Measurements from ENCODE around the gene SYTL1. TPM values are rescaled to one million over a fixed set of nuclear protein-coding genes. Genes with fewer than 3 reads are reported as not detected.

SYTL1 gene
- polyA plus RNA-seq, 10 donors: 0.43 to 5.7 (median 1.2) TPM

GRCh38 chr1:27318136-27318535, 23.7 kb upstream of the SYTL1 start:
- no peak for DNase-seq

DNA sequence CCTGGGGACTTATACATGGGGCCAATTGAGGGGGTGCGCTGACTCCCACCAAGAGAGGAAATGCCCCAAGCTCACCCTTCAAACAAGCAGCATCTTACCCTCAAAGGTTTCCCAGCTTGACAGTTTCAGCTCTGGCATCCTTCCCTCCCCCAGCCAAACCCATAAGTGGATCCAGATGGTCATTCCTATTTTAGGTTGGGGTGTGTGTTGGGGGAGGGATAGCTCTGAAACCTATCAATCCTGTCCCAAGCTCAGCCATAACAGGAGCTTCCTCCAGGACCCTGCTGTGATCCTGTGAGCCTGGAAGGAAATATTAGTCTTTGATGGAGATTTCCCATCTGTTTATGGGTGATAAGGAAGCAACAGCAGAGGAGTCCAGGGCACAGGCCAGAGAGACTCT, 23.2 kb upstream of the SYTL1 start:
- peak in 1 of 3 donors; percentile 47 for DNase-seq

DNA sequence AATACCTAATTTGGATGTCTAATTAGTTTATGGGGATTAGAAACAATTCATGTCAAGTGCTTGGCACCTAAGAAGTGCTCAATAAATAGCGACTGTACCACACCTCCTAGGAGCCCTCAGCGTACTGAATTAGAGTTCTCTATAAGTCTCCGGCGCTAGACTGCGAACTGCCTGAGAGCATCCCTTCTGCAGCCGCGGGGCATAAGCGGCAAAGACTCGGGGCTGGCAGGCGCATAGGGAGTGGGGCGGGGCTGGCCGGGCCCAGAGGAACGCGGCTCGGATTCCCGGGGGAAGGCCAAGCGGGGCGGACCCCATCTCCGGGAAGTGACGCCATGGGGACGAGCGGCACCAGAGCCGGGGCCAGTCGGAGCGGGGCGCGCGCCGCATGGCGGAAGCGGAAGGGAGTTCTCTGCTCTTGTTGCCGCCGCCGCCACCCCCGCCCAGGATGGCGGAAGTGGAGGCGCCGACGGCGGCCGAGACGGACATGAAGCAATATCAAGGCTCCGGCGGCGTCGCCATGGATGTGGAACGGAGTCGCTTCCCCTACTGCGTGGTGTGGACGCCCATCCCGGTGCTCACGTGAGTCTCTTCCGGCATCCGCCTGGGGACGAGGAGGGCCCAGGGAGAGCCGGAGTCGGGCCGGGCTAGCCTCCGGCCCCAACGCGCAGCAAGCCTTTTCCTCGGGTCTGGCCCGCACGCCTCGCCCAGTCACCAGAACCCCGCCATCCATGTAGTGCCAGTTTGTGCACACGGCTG, 19.8 kb upstream of the SYTL1 start, which contains the start of gene TMEM222:
Gene TMEM222 (plus strand): TSS at position 351 of the 756 bp plus-strand sequence. CDS start 35 bp downstream, at position 386.
- DNase-seq: peak; percentile 96 to 98 (median 97)

DNA sequence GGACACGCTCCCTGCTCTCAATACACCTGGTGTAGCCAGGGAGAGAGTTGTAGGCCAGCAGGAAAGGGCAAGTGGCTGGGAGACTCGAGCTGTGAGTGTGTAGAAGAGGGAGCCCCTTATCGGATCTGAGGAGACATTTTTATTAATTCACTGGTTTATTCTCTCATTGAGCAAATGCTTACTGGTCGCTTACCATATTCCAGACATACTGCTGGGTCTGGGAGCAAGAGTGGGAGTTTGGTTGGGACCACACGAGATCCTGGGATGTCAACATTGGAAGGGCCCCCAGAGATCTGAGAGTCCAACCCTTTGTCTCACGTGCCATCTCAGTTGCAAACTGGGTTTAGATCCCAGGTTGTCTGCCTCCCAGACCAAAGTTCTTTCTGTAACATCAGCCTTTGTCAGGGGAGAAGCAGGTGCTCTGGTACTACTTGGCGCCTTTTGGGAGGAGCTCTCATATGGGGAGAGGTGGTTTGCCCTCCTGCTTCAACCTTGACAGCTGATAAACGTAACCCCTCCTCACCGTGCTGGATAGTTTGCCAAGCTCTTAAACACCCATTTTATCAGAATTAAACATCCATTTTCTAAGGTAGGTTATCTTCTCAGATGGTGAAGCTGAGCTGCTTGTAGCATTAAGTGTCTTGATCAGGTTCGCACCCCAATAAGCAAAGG, 19.1 kb upstream of the SYTL1 start:
- DNase-seq: no peak

DNA sequence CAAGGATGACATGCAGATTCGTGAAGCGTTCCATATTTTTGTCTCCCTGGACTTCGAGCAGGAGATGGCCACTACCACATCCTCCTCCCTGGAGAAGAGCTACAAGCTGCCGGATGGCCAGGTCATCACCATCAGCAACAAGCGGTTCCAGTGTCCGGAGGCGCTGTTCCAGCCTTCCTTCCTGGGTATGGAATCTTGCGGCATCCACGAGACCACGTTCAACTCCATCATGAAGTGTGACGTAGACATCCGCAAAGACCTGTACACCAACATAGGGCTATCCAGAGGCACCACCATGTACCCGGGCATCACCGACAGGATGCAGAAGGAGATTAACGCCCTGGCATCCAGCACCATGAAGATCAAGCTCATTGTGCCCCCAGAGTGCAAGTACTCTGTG, 16.5 kb upstream of the SYTL1 start:
- no peak for DNase-seq

GRCh38 chr1:27327964-27328363, 13.9 kb upstream of the SYTL1 start:
- no peak for DNase-seq

- no peak for DNase-seq
Measured at GRCh38 chr1:27330786-27331185, 11.0 kb upstream of the SYTL1 start.

- DNase-seq: no peak
Measured at GRCh38 chr1:27331426-27331825, 10.4 kb upstream of the SYTL1 start.

DNA sequence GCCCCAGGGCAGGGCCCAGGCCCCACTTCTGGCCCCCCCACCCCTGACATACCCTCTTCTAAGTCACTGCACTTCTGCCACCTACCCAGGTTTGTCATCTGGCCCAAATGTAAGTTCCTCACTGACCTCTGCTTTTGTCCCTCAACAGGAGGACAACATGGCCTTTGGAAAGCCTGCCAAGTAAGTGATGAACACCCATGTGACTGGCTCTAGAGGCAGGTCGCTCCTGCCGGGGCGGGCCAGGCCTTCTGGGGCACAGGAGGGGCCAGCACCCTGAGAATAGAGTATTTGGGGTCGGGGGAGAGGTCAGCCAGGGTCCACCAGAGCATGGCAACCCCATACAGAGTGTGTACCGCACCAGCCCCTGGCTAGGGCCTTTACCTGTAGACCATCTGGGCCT, 9.9 kb upstream of the SYTL1 start:
- no peak for DNase-seq

DNA sequence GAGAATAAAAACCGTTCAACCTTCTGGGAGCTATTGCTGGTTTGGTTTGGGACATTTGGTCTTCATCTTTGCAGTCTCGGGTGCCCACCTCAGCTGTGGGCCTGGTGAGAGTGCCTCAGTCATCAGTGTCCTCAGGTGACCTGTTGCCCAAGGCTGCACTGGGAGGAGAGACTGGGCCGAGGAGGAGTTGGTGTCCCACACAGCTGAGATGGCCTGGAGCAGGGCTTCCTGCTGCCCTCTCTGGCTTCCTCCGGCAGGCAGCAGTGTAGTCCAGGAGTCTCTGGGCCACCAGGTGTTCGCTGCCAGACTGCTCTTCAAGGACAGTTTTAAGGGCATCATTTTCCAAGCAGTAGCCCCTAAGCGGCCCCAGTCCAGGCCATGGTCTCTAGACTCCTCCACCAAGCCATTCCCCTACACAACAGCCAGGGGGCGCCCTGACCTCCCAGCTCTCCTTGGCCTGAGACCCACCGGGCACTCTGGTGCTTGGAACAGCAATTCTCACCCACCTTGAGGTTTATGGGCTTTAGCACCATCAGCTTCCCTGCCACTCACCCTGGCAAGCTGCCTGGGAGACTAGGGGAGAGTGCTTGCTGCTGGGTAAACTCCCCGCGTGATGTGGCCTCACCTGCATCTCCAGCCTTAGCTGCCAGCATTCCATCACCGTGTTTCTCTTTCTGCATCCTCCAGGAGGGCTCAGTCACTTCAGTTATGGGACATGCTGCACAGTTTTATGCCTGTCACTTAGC, 9.1 kb upstream of the SYTL1 start:
- DNase-seq: peak in 1 of 3 donors; percentile 40

DNA sequence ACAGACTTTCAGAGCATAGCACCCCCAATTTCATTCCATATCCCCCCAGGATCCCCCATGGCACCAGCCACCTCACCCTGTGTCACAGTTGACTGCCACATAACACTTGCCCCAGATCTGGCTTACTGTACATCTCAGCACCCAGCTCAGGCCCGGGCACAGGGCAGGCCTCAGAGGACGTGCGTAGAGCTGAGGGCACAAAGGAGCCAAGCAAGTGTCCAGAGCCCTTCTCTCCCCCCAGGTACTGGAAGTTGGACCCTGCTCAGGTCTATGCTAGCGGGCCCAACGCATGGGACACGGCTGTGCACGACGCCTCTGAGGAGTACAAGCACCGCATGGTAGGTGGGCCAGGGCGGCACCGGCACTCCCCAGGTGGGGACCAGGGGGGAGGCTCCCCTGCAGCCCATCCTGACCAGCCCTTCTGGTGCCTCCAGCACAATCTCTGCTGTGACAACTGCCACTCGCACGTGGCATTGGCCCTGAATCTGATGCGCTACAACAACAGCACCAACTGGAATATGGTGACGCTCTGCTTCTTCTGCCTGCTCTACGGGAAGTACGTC, 8.0 kb upstream of the SYTL1 start:
- DNase-seq: no peak

DNA sequence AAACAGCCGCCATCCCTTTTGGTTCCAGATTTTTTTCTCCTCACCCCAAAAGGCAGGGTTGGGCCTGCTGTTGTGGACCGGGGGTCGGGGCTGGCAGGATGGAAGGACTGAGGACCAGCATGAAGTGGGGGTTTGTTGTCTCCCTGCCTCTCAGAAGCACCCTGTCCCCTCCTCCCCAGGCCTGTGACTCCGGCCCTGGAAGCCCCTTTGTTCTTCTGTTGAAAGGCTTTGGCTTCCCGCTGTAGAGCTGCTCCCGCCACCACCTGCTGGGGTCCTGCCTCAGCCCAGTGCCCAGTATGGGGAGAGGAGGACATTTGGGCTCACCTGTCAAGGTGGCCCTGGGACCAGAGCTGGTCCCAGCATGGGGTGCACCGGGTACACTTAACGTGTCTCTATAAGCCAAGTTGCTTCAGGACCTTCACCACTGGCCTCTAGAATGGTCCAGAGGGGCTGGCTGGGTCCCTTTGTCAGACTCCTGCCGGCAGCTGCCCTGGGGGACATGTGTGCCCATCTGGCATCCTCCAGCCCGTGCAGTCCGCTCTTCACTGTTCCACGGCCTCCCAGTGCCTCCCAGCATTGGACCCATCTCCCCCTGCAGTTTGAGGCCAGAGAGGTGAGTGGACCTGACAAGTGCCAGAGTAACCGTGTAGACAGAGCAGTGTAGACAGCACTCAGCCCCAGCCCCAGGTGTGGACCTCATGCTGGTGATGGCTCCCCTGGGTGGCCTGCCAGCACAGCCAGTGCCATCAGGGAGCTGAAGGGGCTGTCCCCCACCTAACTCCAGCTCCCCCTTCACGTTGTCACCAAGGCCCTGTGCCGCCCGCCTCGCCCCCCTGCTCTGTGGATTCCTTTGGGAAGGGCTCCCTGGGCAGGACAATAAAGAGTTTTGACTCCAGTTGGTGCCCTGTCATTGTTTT, 6.1 kb upstream of the SYTL1 start:
- DNase-seq: no peak

DNA sequence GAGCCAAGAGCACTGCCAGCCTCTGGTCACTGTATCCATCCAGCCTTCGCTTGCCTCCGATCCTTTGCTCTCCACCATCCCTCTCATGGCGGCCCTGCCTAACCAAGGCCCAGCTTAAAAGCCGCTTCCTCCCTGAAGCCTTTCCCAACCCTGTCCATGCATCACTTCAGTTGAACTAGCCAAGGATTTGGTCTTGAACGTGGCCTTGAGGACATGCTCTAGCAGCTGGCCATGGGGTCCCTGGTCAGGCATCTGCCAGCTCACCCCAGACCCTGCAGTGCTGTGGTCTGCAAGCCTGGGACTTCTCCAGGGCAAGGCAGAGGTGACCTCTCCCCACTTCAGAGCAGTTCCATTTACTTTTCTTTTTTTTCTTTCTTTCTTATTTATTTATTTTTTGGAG, 5.1 kb upstream of the SYTL1 start:
- no peak for DNase-seq

- no peak for DNase-seq
Measured at GRCh38 chr1:27338751-27339150, 3.1 kb upstream of the SYTL1 start.

- no peak for DNase-seq
Measured at GRCh38 chr1:27339213-27339612, 2.6 kb upstream of the SYTL1 start.

DNA sequence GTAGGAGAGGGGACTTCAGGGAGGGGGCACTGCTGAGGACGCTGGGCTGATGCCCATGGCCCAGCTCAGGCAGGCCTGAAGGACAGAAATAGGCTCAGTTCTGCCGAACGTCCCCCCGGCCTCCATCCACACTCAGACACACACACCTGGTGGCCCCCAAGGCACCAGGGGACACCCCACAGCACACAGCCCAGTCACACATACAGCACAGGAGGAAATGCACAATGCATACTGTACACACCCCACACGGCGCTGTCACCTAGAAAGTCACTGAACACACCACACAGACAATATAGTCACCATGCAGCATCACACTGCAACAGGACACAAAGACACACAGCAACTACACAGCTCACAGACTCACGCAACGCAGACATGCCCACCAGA, 562 bp downstream of the SYTL1 start:
- DNase-seq: no peak

- no peak for DNase-seq
Measured at GRCh38 chr1:27342778-27343638, 1.2 kb downstream of the SYTL1 start.

DNA sequence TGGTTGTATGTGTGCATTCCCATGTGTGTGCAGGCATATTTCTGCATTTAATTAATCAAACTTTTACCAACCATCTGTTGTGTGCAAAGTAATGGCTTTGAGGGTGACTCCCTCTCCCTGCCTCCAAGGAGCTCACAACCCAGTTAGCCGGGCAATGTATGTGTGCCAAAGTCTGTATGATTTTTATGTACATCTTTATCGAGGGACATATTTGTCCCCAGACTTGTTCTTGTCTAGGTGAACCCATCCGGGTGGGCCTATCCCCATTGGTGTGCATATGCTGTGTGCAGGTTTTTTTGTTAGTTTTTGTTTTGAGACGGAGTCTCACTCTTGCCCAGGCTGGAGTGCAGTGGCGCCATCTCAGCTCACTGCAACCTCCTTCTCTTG, 1.8 kb downstream of the SYTL1 start:
- DNase-seq: no peak

DNA sequence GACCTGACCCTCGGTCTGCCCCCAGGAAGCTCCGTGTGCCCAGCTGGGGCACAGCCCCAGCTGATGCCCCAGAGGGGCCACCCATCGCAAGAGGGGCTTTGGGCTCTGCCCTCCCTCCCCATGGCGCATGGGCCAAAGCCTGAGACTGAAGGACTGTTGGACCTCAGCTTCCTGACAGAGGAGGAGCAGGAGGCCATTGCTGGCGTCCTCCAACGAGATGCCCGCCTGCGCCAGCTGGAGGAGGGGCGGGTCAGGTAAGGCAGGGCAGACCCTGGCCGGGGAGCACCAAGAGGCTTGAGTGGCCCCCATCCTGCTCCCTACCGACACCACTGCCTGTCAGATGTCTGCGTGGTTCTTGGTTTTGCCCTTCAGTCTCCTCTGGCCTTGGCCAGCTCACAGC, 3.5 kb downstream of the SYTL1 start:
- DNase-seq: no peak

DNA sequence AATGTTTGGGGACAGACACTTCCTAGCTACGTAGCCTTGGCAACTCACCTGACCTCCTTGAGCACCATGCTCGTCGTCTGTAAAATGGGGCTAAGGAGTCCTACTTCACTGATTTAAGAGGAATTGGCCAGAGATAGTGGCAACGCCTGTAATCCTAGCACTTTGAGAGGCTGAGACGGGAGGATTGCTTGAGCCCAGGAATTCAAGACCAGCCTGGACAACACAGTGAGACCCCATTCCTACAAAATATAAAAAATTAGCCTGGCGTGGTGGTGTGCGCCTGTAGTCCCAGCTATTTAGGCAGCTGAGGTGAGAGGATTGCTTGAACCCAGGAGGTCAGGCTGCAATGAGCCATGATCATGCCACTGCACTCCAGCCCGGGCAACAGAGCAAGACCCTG, 4.5 kb downstream of the SYTL1 start:
- DNase-seq: no peak

Data from muscle of back (tissue), 11 donors.